GM18861 (cell line): ENCODE measurements around the gene TAC4.

Experiments
- ATAC-seq: cut with Tn5 transposase; IDR thresholded peaks from one replicate; pipeline ENCODE4 v1.9.1; 2021; ENCODE audit not compliant: unreplicated experiment

Gene TAC4

GRCh38 chr17:49873466-49873865 lies 25.6 kb upstream of the TAC4 start:
- no peak for ATAC-seq

DNA sequence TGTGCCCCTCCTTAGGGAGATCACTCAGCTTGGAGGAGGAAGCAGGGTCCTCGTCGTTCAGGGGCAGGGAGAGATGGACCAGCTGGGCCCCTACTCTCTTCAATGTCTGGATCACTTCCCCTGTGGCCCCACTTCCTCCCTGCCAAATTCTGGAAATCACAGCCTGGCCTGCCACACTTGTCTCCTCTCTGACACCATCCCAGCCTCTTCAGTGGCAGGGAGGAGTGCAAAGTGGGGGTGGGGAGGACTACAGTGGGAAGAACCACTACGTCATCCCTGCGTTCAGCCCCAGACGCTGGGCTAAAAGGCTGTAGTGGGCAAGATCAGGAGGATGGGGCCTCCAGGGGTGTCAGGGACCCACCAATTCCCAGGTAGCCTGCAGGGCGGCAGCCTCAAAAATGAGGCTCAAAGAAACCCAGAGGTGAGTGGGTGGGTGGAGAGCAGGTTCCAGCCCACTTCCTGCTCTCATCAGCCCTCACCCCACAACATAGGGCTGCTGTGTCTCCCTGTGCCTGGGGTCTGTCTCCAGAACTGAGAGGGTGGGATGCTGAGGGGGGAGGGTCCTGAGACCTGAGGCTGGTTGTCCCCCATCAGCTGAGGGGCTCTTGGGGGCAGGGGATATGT lies 25.0 kb upstream of the TAC4 start:
- no peak for ATAC-seq

DNA sequence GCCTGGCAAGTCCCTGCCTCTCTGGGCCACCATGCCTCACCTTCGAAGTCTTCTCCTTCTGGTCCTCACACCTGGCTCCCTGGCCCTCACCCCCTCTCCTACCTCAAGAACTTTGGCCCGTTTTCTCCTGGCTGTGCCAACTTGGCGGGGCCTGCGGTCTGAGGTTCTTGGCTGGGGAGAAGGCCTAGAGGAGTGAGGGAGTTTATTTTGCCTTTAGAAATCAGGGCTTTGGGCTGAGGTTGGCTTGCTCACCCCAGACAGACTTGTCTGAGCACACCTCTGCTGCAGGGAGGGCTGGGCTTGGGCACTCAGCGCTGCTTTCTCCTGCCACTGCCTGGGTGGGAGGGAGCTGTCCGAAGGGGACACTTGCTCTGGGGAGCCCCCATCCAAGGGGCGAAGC lies 23.3 kb upstream of the TAC4 start:
- ATAC-seq: no peak

DNA sequence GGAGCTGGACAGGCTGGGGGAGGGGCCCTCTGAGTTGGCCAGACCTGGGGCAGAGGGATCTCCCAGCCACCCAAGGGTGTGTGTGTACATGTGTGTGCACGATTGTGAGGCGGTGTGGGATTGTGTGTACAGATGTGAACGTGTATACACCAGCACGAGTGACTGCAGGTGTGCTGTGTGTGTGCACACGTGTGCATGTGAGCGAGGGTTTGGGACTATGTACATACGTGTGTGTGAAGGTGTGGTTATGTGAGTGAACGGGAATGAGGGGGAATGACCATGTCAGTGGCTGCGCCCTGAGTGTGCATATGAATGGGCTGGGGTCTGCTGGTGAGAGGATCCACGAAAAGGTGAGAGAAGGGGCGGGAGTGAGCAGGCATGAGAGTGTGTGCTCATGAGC lies 22.4 kb upstream of the TAC4 start:
- ATAC-seq: no peak

DNA sequence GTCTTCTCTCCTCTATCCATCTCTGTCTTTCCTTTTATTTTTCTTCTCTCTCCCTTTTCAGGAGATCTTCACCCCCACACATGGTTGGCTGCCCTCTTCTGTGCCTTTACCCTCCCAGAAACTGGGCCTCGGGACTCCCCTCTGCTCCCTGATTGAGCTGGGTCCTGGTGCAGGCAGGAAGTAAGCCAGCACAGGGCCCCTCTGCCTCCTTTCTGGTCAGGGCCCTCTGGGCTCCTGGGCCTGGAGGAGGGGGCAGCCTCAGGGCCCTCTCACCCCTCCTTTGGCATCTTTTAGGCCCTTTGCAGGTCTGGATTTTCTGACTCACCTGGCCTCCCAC lies 21.1 kb upstream of the TAC4 start:
- no peak for ATAC-seq

GRCh38 chr17:49866882-49867413 lies 19.1 kb upstream of the TAC4 start:
- ATAC-seq: no peak

GRCh38 chr17:49866019-49866380 lies 18.1 kb upstream of the TAC4 start:
- ATAC-seq: no peak

GRCh38 chr17:49862781-49863331 lies 15.0 kb upstream of the TAC4 start:
- no peak for ATAC-seq

GRCh38 chr17:49861150-49861884 lies 13.4 kb upstream of the TAC4 start:
- ATAC-seq: no peak

DNA sequence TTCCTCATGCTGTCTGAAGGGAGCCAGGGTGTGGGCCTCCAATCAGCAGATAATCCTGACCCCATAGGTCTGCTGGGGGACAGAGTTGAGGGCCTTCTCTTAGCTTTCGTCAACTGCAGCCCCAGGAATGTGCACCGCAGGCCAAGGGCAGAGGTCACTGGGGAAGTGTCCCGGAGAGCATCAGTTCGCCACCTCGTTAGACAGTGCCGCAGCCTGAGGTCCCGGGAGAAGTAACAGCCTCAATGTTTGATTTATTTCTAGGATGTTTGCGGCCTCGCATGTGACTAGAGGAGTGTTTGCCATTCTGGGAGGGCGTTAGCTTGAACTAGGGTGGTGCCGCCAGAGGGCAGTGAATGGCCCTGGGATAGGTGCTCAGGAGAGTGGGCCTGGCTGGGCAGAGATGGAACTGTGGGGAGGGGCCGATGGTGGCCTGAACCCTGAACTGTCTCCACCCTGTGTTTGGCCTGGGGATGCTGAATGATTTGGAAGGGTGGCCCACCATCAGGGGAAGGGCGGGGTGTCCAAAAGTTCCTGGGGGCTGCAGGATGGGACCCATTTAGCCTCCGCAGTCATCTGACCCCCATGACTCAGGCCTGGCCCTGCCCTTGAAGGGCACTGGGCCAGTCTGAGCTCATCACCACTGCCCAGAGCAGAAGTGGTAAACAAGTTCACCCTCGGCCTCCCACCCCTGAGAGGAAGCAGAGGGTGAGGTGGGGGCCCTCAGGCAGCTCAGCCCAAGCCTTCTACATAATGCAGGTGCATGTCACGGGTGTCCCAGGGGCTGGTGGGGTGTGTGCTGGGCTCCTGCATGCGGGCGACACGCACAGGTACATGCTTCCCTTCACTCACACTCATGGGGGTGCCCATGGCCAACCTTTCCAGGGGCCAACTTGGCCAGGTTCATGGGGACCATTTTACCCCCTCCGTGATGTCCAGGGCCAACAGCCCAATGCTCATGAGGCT lies 12.4 kb upstream of the TAC4 start:
- no peak for ATAC-seq

DNA sequence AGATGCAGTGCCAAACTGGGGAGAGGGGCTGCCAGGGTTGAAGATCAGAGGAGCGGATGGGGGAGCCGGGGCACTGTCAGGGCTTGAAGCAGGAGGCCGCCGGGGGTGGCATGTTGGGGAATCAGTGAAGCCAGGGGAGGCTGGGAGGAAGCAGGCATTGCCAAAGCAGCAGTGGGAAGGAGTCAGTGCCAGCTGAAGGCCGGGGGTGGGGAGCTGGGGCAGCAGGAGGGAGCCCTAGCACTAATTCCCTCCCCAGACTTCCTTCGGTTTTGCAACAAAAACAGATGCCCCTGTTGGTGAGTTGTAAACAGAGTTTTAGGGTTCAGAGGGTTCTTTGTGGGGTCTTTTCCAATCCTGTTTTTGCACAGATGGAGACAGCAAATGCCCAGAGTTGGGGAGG lies 10.9 kb upstream of the TAC4 start:
- no peak for ATAC-seq

- no peak for ATAC-seq
Observed at GRCh38 chr17:49854126-49854525, 6.3 kb upstream of the TAC4 start.

- no peak for ATAC-seq
Observed at GRCh38 chr17:49853470-49854015, 5.7 kb upstream of the TAC4 start.

DNA sequence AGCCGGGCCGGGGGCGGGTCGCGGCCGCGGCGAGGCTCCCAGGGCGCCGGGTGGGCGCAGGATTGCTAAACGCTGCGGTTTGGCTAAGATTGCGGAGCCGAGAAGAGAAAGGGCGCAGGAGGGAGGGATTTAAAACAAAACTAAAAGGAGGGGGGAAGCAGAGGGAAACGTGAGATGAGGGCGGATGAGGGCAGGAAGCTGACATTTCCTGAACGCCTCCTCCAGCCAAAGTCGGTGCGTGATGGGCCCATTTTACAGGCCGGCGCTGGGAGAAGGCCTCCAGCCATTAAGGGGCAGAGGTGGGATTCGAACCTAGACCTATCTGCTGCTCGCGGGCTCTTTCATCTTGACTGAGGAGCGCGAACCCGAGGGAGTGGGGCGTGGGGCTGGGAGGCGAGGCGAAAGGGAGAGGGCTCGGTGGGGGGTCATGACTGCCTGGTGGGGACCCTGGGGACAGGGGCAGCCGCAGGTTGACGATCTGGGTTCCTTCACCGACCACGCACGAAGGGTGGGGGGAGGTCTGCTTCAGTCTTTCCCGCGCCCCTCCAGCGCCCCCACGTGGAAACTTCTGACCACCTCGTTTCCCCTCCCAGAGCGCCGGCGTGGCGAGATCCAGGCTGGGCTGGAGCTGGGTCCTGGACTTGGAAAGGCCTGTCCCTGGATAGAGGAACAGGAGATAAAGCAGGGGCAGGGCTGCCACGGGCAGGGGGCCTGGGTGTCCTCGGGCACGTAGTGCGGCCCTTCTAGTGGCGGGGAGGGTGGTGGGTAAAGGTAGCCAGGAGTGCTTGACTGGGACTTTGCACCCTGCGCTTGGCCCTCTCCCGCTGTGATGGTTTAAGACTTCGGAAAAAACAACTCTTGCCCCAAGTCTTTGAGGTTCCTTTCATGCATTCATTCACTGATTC lies 3.8 kb upstream of the TAC4 start:
- no peak for ATAC-seq

GRCh38 chr17:49850772-49851386 lies 3.0 kb upstream of the TAC4 start:
- no peak for ATAC-seq

DNA sequence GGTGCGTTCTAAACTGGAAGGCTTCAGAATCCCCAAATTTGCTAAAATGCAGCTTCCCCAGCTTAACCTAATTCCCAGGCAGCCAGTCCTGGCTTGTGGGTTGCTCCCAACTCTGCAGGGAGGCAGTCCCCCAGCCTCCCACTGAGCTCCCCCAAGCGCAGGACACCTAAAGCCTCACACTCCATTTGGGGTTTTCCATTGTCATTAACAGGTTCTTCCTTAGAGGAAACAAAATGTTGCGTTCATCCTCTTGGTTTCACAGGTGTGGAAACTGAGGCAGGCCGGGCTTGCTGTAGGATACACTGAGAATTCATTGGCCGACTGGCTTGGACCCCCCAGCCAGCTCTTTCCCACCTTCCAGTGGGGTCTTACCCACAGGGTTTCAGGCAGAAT lies 2.3 kb upstream of the TAC4 start:
- ATAC-seq: no peak

- no peak for ATAC-seq
Observed at GRCh38 chr17:49848739-49849138, 870 bp upstream of the TAC4 start.

- ATAC-seq: no peak
Observed at GRCh38 chr17:49846938-49847712, 744 bp downstream of the TAC4 start.

GRCh38 chr17:49845321-49845720 lies 2.5 kb downstream of the TAC4 start:
- no peak for ATAC-seq
